GM13976 (cell line): ENCODE data around the gene PBX1.

Source experiments
- DNase-seq: peaks from one replicate; pipeline ENCODE4 v3.0.0; 2012; ENCODE audit warnings: low spot score
- in situ Hi-C: fragments of 300-500 bp; cut with MboI; formaldehyde crosslinking; loops from one replicate; pipeline ENCODE4 v1.12.0; 2022; ENCODE audit warnings: low sequenced_read_pairs, mixed read lengths, inconsistent platforms; ENCODE audit not compliant: unreplicated experiment
- TF ChIP-seq, protein P1 (sequence below): IDR thresholded peaks from 2 replicates; pipeline ENCODE4 v1.5.1; 2012; ENCODE audit warnings: borderline replicate concordance, mild to moderate bottlenecking; ENCODE audit not compliant: insufficient read depth; ENCODE audit errors: extremely low read depth, missing control alignments, control extremely low read depth

Gene PBX1

DNA sequence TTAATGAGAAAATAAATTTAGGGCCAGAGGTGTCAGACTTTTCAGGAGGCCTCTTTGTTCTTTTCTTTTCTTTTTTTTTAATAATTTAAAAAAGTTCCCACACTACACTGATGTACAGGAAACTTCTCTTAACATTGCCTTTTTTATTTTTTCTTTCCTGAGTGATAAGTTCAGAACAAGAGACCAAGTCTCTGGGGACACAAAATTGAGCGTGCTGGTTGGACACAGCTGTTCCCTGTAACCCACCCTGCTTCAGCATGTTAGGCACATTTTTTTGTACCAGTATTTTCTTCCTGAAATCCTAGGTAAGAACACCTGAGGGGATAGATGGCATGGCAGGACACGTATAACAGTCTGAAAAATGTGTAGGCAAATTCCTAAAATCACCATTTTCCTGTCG, 50.1 kb downstream of the PBX1 start:
- in situ Hi-C loops, result no loop called here
- no peak for DNase-seq
- TF ChIP-seq, protein P1, sequence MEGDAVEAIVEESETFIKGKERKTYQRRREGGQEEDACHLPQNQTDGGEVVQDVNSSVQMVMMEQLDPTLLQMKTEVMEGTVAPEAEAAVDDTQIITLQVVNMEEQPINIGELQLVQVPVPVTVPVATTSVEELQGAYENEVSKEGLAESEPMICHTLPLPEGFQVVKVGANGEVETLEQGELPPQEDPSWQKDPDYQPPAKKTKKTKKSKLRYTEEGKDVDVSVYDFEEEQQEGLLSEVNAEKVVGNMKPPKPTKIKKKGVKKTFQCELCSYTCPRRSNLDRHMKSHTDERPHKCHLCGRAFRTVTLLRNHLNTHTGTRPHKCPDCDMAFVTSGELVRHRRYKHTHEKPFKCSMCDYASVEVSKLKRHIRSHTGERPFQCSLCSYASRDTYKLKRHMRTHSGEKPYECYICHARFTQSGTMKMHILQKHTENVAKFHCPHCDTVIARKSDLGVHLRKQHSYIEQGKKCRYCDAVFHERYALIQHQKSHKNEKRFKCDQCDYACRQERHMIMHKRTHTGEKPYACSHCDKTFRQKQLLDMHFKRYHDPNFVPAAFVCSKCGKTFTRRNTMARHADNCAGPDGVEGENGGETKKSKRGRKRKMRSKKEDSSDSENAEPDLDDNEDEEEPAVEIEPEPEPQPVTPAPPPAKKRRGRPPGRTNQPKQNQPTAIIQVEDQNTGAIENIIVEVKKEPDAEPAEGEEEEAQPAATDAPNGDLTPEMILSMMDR, result no peak

GRCh38 chr1:164610538-164611222, 51.7 kb downstream of the PBX1 start:
- TF ChIP-seq, protein P1, result no peak
- in situ Hi-C loops, result no loop called here
- DNase-seq, result no peak

DNA sequence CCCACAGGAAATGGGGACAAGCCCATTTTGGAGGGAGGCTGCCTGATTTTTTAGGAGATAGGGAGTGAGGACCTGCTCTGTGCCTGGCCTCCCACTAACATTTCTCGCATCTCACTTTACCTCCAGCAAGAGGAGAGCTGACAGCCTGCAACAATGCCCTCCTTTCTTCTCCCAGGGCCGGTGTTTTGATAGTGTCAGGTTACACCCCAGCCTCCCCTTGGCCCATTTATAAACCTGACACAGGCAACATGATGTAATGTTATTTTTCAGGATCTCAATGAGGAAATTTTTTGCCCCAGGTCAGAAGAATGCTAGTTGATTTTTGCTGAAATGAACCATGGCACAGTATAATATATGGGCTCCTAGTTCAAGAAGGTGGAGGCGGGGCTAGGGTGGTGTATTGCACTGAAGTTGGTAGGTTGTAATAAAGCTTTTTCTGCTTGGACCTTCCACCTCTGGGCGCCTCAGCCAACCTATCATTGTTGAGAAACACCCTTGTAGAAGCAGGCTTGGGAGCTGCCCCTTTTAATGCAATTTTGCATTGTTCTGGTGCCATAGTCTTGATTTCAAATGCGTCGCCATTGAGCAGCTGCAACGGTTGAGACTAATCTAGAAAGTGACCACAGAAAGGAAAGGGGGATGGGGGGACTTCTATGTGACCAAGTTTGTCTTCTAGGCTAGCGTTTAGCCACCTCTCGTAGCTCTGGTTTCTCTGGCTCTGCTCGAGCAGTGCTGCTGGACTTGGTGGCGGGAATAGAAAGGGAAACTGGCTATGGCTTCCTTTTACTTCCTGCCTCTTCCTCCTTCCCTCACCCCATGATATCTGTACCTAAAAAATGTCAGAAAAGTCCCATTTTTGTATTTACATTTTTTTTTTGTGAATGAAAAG, 53.0 kb downstream of the PBX1 start:
- TF ChIP-seq, protein P1, result no peak
- no peak for DNase-seq
- in situ Hi-C loops, result no loop called here

GRCh38 chr1:164613176-164613575, 54.2 kb downstream of the PBX1 start:
- TF ChIP-seq, protein P1, result no peak
- in situ Hi-C loops, result no loop called here
- DNase-seq, result no peak

- DNase-seq, result no peak
- TF ChIP-seq, protein P1, result no peak
- in situ Hi-C loops, result no loop called here
Observed at GRCh38 chr1:164614316-164614715, 55.3 kb downstream of the PBX1 start.

DNA sequence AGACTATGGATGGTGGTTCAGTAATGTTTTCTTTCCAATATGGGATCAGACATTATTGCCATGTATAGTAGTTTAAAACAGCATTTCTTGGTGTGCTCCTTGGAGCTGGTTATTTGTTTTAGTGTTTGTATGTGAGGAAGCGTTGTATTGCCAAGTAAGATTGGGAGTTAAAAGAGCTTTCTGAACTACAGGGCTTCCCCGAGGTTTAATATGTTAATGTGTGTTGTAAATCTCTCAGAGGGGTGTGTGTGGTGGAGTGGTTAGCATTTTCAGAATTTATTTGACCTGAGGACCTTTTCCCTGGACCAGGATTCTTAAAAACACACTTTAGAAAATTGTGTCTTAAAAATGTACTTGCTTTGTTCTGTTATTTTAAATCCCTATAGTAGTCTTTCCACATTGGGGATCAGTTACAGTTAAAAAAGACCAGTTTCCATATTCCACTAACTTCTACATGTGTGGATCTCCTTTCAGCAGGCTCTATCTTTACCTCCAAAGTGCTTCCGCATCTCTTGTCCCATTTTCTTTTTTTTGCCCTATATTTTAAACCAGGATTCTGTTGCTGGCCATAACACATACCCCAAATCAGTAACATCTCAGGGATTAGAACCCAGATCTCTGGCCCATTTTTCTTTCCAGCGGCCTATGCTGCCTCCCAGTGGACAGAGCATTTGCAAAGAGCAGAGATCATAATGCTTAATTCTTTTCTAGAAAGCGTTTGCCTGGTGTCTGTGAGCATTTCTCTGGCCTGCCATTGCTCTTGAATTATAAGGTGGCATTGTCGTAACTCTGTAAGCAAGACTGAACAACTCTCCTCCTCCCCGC, 58.6 kb downstream of the PBX1 start:
- in situ Hi-C loops, result no loop called here
- DNase-seq, result no peak
- TF ChIP-seq, protein P1, result no peak
